ENCODE results near the gene IFNLR1. TPM values are rescaled to one million over a fixed set of nuclear protein-coding genes. Genes with fewer than 3 reads are reported as not detected.

Gene IFNLR1
- total RNA-seq, 1 donor from 2014 or later = 3.1 TPM

- DNase-seq (ENCODE audit: low spot score) = no peak
- Mint-ChIP-seq H3K4me3 (ENCODE audit: unreplicated experiment) (no peak overlapping the region), H3K4me1 (ENCODE audit: unreplicated experiment) (no peaks in the 10 kb centered on the region), H3K27me3 (ENCODE audit: unreplicated experiment) (peaks cover 4% of the 10 kb centered on the region), H3K36me3 (ENCODE audit: low read depth, unreplicated experiment) (peaks cover 26% of the 10 kb centered on the region), H3K9me3 (ENCODE audit: unreplicated experiment) (no peaks in the 10 kb centered on the region), H3K27ac (ENCODE audit: unreplicated experiment) (no peak overlapping the region)
- no peak for TF ChIP-seq CTCF (IDR thresholded peaks at IDR 0.05; ENCODE audit: unreplicated experiment)
These were observed 20.1 kb downstream of the IFNLR1 start for GRCh38 chr1:24167008-24167407.

GRCh38 chr1:24165500-24165899, 21.6 kb downstream of the IFNLR1 start:
- H3K27ac Mint-ChIP-seq (ENCODE audit: unreplicated experiment) = no peak overlapping the region
- no peak for DNase-seq (ENCODE audit: low spot score)
- no peak for TF ChIP-seq CTCF (IDR thresholded peaks at IDR 0.05; ENCODE audit: unreplicated experiment)
- peaks cover 26% of the 10 kb centered on the region for H3K36me3 Mint-ChIP-seq (ENCODE audit: low read depth, unreplicated experiment)
- H3K27me3 Mint-ChIP-seq (ENCODE audit: unreplicated experiment) = peaks cover 4% of the 10 kb centered on the region
- H3K4me3 Mint-ChIP-seq (ENCODE audit: unreplicated experiment) = no peak overlapping the region
- H3K9me3 Mint-ChIP-seq (ENCODE audit: unreplicated experiment) = no peaks in the 10 kb centered on the region
- no peaks in the 10 kb centered on the region for H3K4me1 Mint-ChIP-seq (ENCODE audit: unreplicated experiment)

GRCh38 chr1:24164004-24164403, 23.1 kb downstream of the IFNLR1 start:
- Mint-ChIP-seq H3K4me1 (ENCODE audit: unreplicated experiment) (no peaks in the 10 kb centered on the region), H3K9me3 (ENCODE audit: unreplicated experiment) (no peaks in the 10 kb centered on the region), H3K36me3 (ENCODE audit: low read depth, unreplicated experiment) (peaks cover 26% of the 10 kb centered on the region), H3K4me3 (ENCODE audit: unreplicated experiment) (no peak overlapping the region), H3K27me3 (ENCODE audit: unreplicated experiment) (peaks cover 4% of the 10 kb centered on the region), H3K27ac (ENCODE audit: unreplicated experiment) (no peak overlapping the region)
- no peak for DNase-seq (ENCODE audit: low spot score)
- TF ChIP-seq CTCF (IDR thresholded peaks at IDR 0.05; ENCODE audit: unreplicated experiment) = no peak

GRCh38 chr1:24162201-24162600, 24.9 kb downstream of the IFNLR1 start:
- DNase-seq (ENCODE audit: low spot score) = no peak
- Mint-ChIP-seq H3K4me1 (ENCODE audit: unreplicated experiment) (no peaks in the 10 kb centered on the region), H3K9me3 (ENCODE audit: unreplicated experiment) (no peaks in the 10 kb centered on the region), H3K36me3 (ENCODE audit: low read depth, unreplicated experiment) (peaks cover 20% of the 10 kb centered on the region), H3K27me3 (ENCODE audit: unreplicated experiment) (peaks cover 5% of the 10 kb centered on the region), H3K27ac (ENCODE audit: unreplicated experiment) (no peak overlapping the region), H3K4me3 (ENCODE audit: unreplicated experiment) (no peak overlapping the region)
- TF ChIP-seq CTCF (IDR thresholded peaks at IDR 0.05; ENCODE audit: unreplicated experiment) = no peak

- no peak for TF ChIP-seq CTCF (IDR thresholded peaks at IDR 0.05; ENCODE audit: unreplicated experiment)
- no peaks in the 10 kb centered on the region for H3K9me3 Mint-ChIP-seq (ENCODE audit: unreplicated experiment)
- H3K4me3 Mint-ChIP-seq (ENCODE audit: unreplicated experiment) = no peak overlapping the region
- peaks cover 20% of the 10 kb centered on the region for H3K36me3 Mint-ChIP-seq (ENCODE audit: low read depth, unreplicated experiment)
- H3K27me3 Mint-ChIP-seq (ENCODE audit: unreplicated experiment) = peaks cover 2% of the 10 kb centered on the region
- H3K27ac Mint-ChIP-seq (ENCODE audit: unreplicated experiment) = no peak overlapping the region
- H3K4me1 Mint-ChIP-seq (ENCODE audit: unreplicated experiment) = no peaks in the 10 kb centered on the region
- DNase-seq (ENCODE audit: low spot score) = no peak
These were observed 25.8 kb downstream of the IFNLR1 start for GRCh38 chr1:24161270-24161669.
